GM19468 (cell line): ENCODE data around the gene LYST.
A peak's percentile ranks its signal among the peaks of the same experiment; 100 is the strongest.
"Not testable (repeated sequence)": the region's sequence is repeated elsewhere in the genome, so short reads cannot be mapped to it uniquely, and the experiment has no call there.

ENCODE experiments used
- ATAC-seq: cut with Tn5 transposase; IDR thresholded peaks from one replicate; pipeline ENCODE4 v1.9.1; 2021; ENCODE audit warnings: mild to moderate bottlenecking, moderate library complexity, moderate number of reproducible peaks; ENCODE audit not compliant: unreplicated experiment; ENCODE audit errors: extremely low read depth

The LYST gene

GRCh38 chr1:235864469-235864868, 2.2 kb downstream of the LYST start:
- no peak for ATAC-seq

GRCh38 chr1:235863699-235864093, 3.0 kb downstream of the LYST start:
- no peak for ATAC-seq

- no peak for ATAC-seq
Observed at GRCh38 chr1:235861857-235862256, 4.8 kb downstream of the LYST start.

GRCh38 chr1:235860829-235861228, 5.9 kb downstream of the LYST start:
- ATAC-seq, result no peak

GRCh38 chr1:235859789-235860188, 6.9 kb downstream of the LYST start:
- no peak for ATAC-seq

GRCh38 chr1:235858766-235859165, 7.9 kb downstream of the LYST start:
- no peak for ATAC-seq

- ATAC-seq, result no peak
Observed at GRCh38 chr1:235857756-235858155, 8.9 kb downstream of the LYST start.

- peak; percentile 35 for ATAC-seq
Observed at GRCh38 chr1:235855811-235856429, 10.8 kb downstream of the LYST start.

GRCh38 chr1:235854347-235854746, 12.4 kb downstream of the LYST start:
- no peak for ATAC-seq

- no peak for ATAC-seq
Observed at GRCh38 chr1:235853653-235854052, 13.1 kb downstream of the LYST start.

GRCh38 chr1:235852887-235853286, 13.8 kb downstream of the LYST start:
- no peak for ATAC-seq

- ATAC-seq, result no peak
Observed at GRCh38 chr1:235851939-235852338, 14.8 kb downstream of the LYST start.

- ATAC-seq, result not testable (repeated sequence)
Observed at GRCh38 chr1:235848251-235848650, 18.5 kb downstream of the LYST start.

- ATAC-seq, result not testable (repeated sequence)
Observed at GRCh38 chr1:235845656-235846107, 21.0 kb downstream of the LYST start.

GRCh38 chr1:235844776-235845175, 21.9 kb downstream of the LYST start:
- no peak for ATAC-seq

GRCh38 chr1:235843461-235843961, 23.2 kb downstream of the LYST start:
- no peak for ATAC-seq

- ATAC-seq, result peak; percentile 62
Observed at GRCh38 chr1:235841938-235842545, 24.7 kb downstream of the LYST start.

GRCh38 chr1:235838021-235838420, 28.7 kb downstream of the LYST start:
- peak; percentile 29 for ATAC-seq

GRCh38 chr1:235835226-235835625, 31.5 kb downstream of the LYST start:
- no peak for ATAC-seq

GRCh38 chr1:235834620-235835019, 32.1 kb downstream of the LYST start:
- no peak for ATAC-seq

- no peak for ATAC-seq
Observed at GRCh38 chr1:235832011-235832410, 34.7 kb downstream of the LYST start.

- ATAC-seq, result peak; percentile 78
Observed at GRCh38 chr1:235831148-235831547, 35.6 kb downstream of the LYST start.
